H9 (cell line): Measurements from ENCODE around the gene PDE2A. TPM values are rescaled to one million over a fixed set of nuclear protein-coding genes. Genes with fewer than 3 reads are reported as not detected.

ENCODE experiments used
- DNase-seq: peaks from one replicate; pipeline ENCODE4 v3.0.0-alpha.2; 2017
- H2AFZ ChIP-seq: one replicate; pipeline ENCODE4 v1.6.1; 2013; ENCODE audit warnings: mild to moderate bottlenecking, low read length, control low read depth, moderate library complexity
- H2AK5ac ChIP-seq: 2 replicates; pipeline ENCODE4 v1.6.1; 2013; ENCODE audit warnings: low read length, control low read depth, mixed read lengths; ENCODE audit not compliant: insufficient read length
- H2BK120ac ChIP-seq: one replicate; pipeline ENCODE4 v1.6.1; 2013; ENCODE audit warnings: low read depth, mild to moderate bottlenecking, low read length, control low read depth, inconsistent platforms; ENCODE audit not compliant: poor library complexity, severe bottlenecking
- H2BK12ac ChIP-seq: 2 replicates; pipeline ENCODE4 v1.6.1; 2013; ENCODE audit warnings: low read length, control low read depth, mixed read lengths, low read depth; ENCODE audit not compliant: insufficient read length
- H2BK15ac ChIP-seq: 2 replicates; pipeline ENCODE4 v1.6.1; 2013; ENCODE audit warnings: low read depth, low read length, control low read depth
- H2BK20ac ChIP-seq: one replicate; pipeline ENCODE4 v1.6.1; 2013; ENCODE audit warnings: low read depth, mild to moderate bottlenecking, low read length, control low read depth, inconsistent platforms; ENCODE audit not compliant: poor library complexity, severe bottlenecking
- H2BK5ac ChIP-seq: 2 replicates; pipeline ENCODE4 v1.6.1; 2013; ENCODE audit warnings: low read length, control low read depth, mixed read lengths; ENCODE audit not compliant: insufficient read length
- H3K14ac ChIP-seq: 2 replicates; pipeline ENCODE4 v1.6.1; 2013; ENCODE audit warnings: low read length, control low read depth; ENCODE audit not compliant: insufficient read depth
- H3K18ac ChIP-seq: 2 replicates; pipeline ENCODE4 v1.6.1; 2013; ENCODE audit warnings: low read depth, mild to moderate bottlenecking, mixed read lengths, low read length, control low read depth; ENCODE audit not compliant: insufficient read length
- H3K23ac ChIP-seq: 2 replicates; pipeline ENCODE4 v1.6.1; 2013; ENCODE audit warnings: low read length, control low read depth, mixed read lengths, low read depth; ENCODE audit not compliant: insufficient read length
- H3K23me2 ChIP-seq: 2 replicates; pipeline ENCODE4 v1.6.1; 2013; ENCODE audit warnings: low read depth, mild to moderate bottlenecking, mixed read lengths, low read length, control low read depth; ENCODE audit not compliant: insufficient read length, poor library complexity, severe bottlenecking
- H3K27ac ChIP-seq: 2 replicates; pipeline ENCODE4 v1.5.1; 2013; ENCODE audit warnings: low read length, control low read depth, mixed read lengths, low read depth; ENCODE audit not compliant: insufficient read length
- H3K27me3 ChIP-seq: 2 replicates; pipeline ENCODE4 v1.6.1; 2013; ENCODE audit warnings: low read length, control low read depth, inconsistent platforms; ENCODE audit not compliant: insufficient read depth
- H3K4ac ChIP-seq: 2 replicates; pipeline ENCODE4 v1.6.1; 2013; ENCODE audit warnings: low read depth, mild to moderate bottlenecking, control low read depth, inconsistent platforms, low read length, moderate library complexity
- H3K4me1 ChIP-seq: 2 replicates; pipeline ENCODE4 v1.6.1; 2013; ENCODE audit warnings: low read length, control low read depth, inconsistent platforms; ENCODE audit not compliant: insufficient read depth
- H3K4me2 ChIP-seq: 2 replicates; pipeline ENCODE4 v1.6.1; 2013; ENCODE audit warnings: low read length, control low read depth, mixed read lengths; ENCODE audit not compliant: insufficient read length, insufficient read depth
- H3K56ac ChIP-seq: 2 replicates; pipeline ENCODE4 v1.6.1; 2013; ENCODE audit warnings: low read depth, mild to moderate bottlenecking, mixed read lengths, low read length, control low read depth; ENCODE audit not compliant: insufficient read length
- H3K79me1 ChIP-seq: 2 replicates; pipeline ENCODE4 v1.6.1; 2013; ENCODE audit warnings: low read depth, mild to moderate bottlenecking, moderate library complexity, low read length, control low read depth, inconsistent platforms; ENCODE audit not compliant: insufficient read depth, poor library complexity, severe bottlenecking
- H3K79me2 ChIP-seq: 2 replicates; pipeline ENCODE4 v1.6.1; 2013; ENCODE audit warnings: low read length, control low read depth, inconsistent platforms; ENCODE audit not compliant: insufficient read depth
- H3K9ac ChIP-seq: 2 replicates; pipeline ENCODE4 v1.6.1; 2013; ENCODE audit warnings: low read length, control low read depth, mixed read lengths; ENCODE audit not compliant: insufficient read length; ENCODE audit errors: extremely low read depth
- H3K9me3 ChIP-seq: one replicate; pipeline ENCODE4 v1.6.1; 2013; ENCODE audit warnings: low read depth, low read length, inconsistent platforms; ENCODE audit not compliant: control insufficient read depth
- H3T11ph ChIP-seq: one replicate; pipeline ENCODE4 v1.6.1; 2013; ENCODE audit warnings: mild to moderate bottlenecking, low read length, control low read depth, inconsistent platforms
- H4K20me1 ChIP-seq: one replicate; pipeline ENCODE4 v1.6.1; 2013; ENCODE audit not compliant: control insufficient read depth, insufficient read length, insufficient read depth
- H4K5ac ChIP-seq: 2 replicates; pipeline ENCODE4 v1.6.1; 2013; ENCODE audit warnings: low read depth, mild to moderate bottlenecking, mixed read lengths, low read length, control low read depth; ENCODE audit not compliant: insufficient read length
- H4K8ac ChIP-seq: replicated peaks from 2 replicates; pipeline ENCODE4 v1.6.1; 2013; ENCODE audit warnings: low read length, control low read depth, mixed read lengths, low read depth; ENCODE audit not compliant: insufficient read length
- H4K91ac ChIP-seq: 2 replicates; pipeline ENCODE4 v1.6.1; 2013; ENCODE audit warnings: low read depth, mild to moderate bottlenecking, moderate library complexity, mixed read lengths, low read length, control low read depth; ENCODE audit not compliant: insufficient read length
- H3K27ac Mint-ChIP-seq, 3 experiments: 2 replicates in 2 of 3; 3 replicates in 1 of 3; pipeline ENCODE4 v1.8.0; 2020 to 2021; ENCODE audit warnings: mixed read lengths in 3 of 3, mild to moderate bottlenecking in 1 of 3, moderate library complexity in 1 of 3
- H3K27me3 Mint-ChIP-seq: 2 replicates; pipeline ENCODE4 v1.8.0; 2021; ENCODE audit warnings: low read depth, mild to moderate bottlenecking, moderate library complexity, mixed read lengths
- H3K36me3 Mint-ChIP-seq, 3 experiments: 2 replicates in 2 of 3; 3 replicates in 1 of 3; pipeline ENCODE4 v1.8.0; 2020 to 2021; ENCODE audit warnings: low read depth in 3 of 3, mixed read lengths in 3 of 3; ENCODE audit not compliant: insufficient read depth in 1 of 3
- H3K4me1 Mint-ChIP-seq, 2 experiments: 2 replicates each; pipeline ENCODE4 v1.8.0; 2020; ENCODE audit warnings: mixed read lengths in 2 of 2
- H3K4me3 Mint-ChIP-seq, 2 experiments: 2 replicates in 1 of 2; 3 replicates in 1 of 2; pipeline ENCODE4 v1.8.0; 2020 to 2021; ENCODE audit warnings: mild to moderate bottlenecking in 2 of 2, mixed read lengths in 2 of 2, moderate library complexity in 1 of 2
- H3K9me3 Mint-ChIP-seq, 2 experiments: 2 replicates in 1 of 2; 3 replicates in 1 of 2; pipeline ENCODE4 v1.8.0; 2020; ENCODE audit warnings: mild to moderate bottlenecking in 2 of 2, mixed read lengths in 2 of 2, moderate library complexity in 1 of 2
- CTCF ChIP-seq: fragments of 200-600 bp; sonication (generic); conservative IDR thresholded peaks from 3 replicates; pipeline ENCODE4 v1.8.0; 2021; ENCODE audit warnings: antibody characterized with exemption, mild to moderate bottlenecking
- WGBS: extraction: QIAGEN DNeasy Blood & Tissue Kit; methylation state at CpG from one replicate; pipeline ENCODE4 v1.1.7; 2013; ENCODE audit warnings: missing lambda C conversion rate, low lambda C conversion rate, mixed read lengths; ENCODE audit not compliant: insufficient read length; ENCODE audit errors: extremely low coverage; 5-methylcytosine and 5-hydroxymethylcytosine counted together
- total RNA-seq: library from RNA; stranded (reverse); gene quantifications from 2 replicates; pipeline ENCODE4 v1.2.1, GENCODE V29; 2021

The PDE2A gene
- total RNA-seq, 1 experiment from 2014 or later = 3.4 TPM

- no peak overlapping the region for H2BK12ac ChIP-seq
- Mint-ChIP-seq H3K27ac (no peak overlapping the region; a peak in 1 of 7 replicates), H3K9me3 (no peaks in the 10 kb centered on the region), H3K27me3 (peaks cover 34% of the 10 kb centered on the region), H3K4me3 (no peak overlapping the region; a peak in 1 of 5 replicates), H3K4me1 (peaks cover 7 to 33% of the 10 kb centered on the region in 2 experiments), H3K36me3 (no peaks in the 10 kb centered on the region; a peak in 1 of 7 replicates)
- H3K9ac ChIP-seq = no peak overlapping the region
- no peak overlapping the region for H3T11ph ChIP-seq
- H4K20me1 ChIP-seq = peaks cover 2% of the 10 kb centered on the region
- H3K56ac ChIP-seq = no peak overlapping the region
- H2AK5ac ChIP-seq = no peak overlapping the region
- H3K9me3 ChIP-seq = no peaks in the 10 kb centered on the region
- H2BK20ac ChIP-seq = no peak overlapping the region
- H2BK5ac ChIP-seq = no peak overlapping the region
- no peak for DNase-seq
- no peak overlapping the region for H4K91ac ChIP-seq
- no peak overlapping the region for H2BK120ac ChIP-seq
- no peaks in the 10 kb centered on the region for H3K27me3 ChIP-seq
- H3K23me2 ChIP-seq = no peaks in the 10 kb centered on the region
- no peak overlapping the region for H3K4ac ChIP-seq
- no peak overlapping the region for H3K23ac ChIP-seq
- no peak for TF ChIP-seq CTCF
- no peak overlapping the region for H3K18ac ChIP-seq
- no peak overlapping the region for H3K14ac ChIP-seq
- no peaks in the 10 kb centered on the region for H3K79me1 ChIP-seq
- no peak overlapping the region for H4K8ac ChIP-seq
- no peaks in the 10 kb centered on the region for H3K79me2 ChIP-seq
- no peak overlapping the region for H2BK15ac ChIP-seq
- H3K27ac ChIP-seq = no peak overlapping the region
- no peak overlapping the region for H4K5ac ChIP-seq
- H2AFZ ChIP-seq = no peak overlapping the region
- H3K4me2 ChIP-seq = no peak overlapping the region
- WGBS = no CpG with 5 or more reads among the region's 11 CpGs
- no peaks in the 10 kb centered on the region for H3K4me1 ChIP-seq
These were observed 57.0 kb downstream of the PDE2A start for GRCh38 chr11:72617080-72617762.
